HEK293 (cell line): Measurements from ENCODE around the gene MSX1.

ENCODE experiments used
- CTCF ChIA-PET: fragments of 350-600 bp; formaldehyde crosslinking; extraction: SDS; loops from one replicate; lab custom pipeline; 2021; ENCODE audit warnings: antibody characterized with exemption; lab: Yijun Ruan, JAX
- POLR2A ChIA-PET: fragments of 300-600 bp; formaldehyde crosslinking; extraction: SDS; loops from one replicate; lab custom pipeline; 2020; ENCODE audit warnings: antibody characterized with exemption, inconsistent platforms; lab: Yijun Ruan, JAX
- H3K27ac ChIP-seq: fragments of 200-500 bp; sonication (Bioruptor generic); 2 replicates; pipeline ENCODE4 v1.5.1; 2014; ENCODE audit warnings: low read depth, low read length, control low read depth, inconsistent platforms; ENCODE audit errors: extremely low read depth
- H3K36me3 ChIP-seq, 2 experiments: fragments of 200-500 bp in 1 of 2; sonication (Bioruptor generic) in 1 of 2; 1 replicate in 1 of 2; 2 replicates in 1 of 2; pipeline ENCODE4 v1.5.1; 2014 to 2017; ENCODE audit warnings: inconsistent platforms in 2 of 2, low read length in 2 of 2; ENCODE audit not compliant: control insufficient read depth in 2 of 2, insufficient read depth in 1 of 2
- H3K4me1 ChIP-seq: fragments of 200-500 bp; sonication (Bioruptor generic); 2 replicates; pipeline ENCODE4 v1.5.1; 2014; ENCODE audit warnings: mild to moderate bottlenecking, low read length, inconsistent platforms; ENCODE audit not compliant: control insufficient read depth, insufficient read depth
- H3K4me3 ChIP-seq: 2 replicates; pipeline ENCODE4 v1.5.1; 2011; ENCODE audit warnings: low read depth, mild to moderate bottlenecking, control low read depth, low read length, moderate library complexity
- H3K9me3 ChIP-seq: fragments of 200-500 bp; sonication (Bioruptor generic); 2 replicates; pipeline ENCODE4 v1.5.1; 2014; ENCODE audit warnings: low read depth, low read length, inconsistent platforms; ENCODE audit not compliant: control insufficient read depth, insufficient read depth
- ATF2 ChIP-seq: fragments of 450-650 bp; formaldehyde crosslinking; IDR thresholded peaks from 2 replicates; pipeline ENCODE4 v1.5.1; 2016; ENCODE audit warnings: missing biosample characterization, missing genetic modification characterization, low read depth
- BCL11A ChIP-seq: fragments of 450-650 bp; formaldehyde crosslinking; IDR thresholded peaks from 2 replicates; pipeline ENCODE4 v1.5.1; 2016; ENCODE audit warnings: low read depth, missing biosample characterization, missing genetic modification characterization
- CTCF ChIP-seq: fragments of 450-650 bp; formaldehyde crosslinking; IDR thresholded peaks from 2 replicates; pipeline ENCODE4 v1.5.1; 2016; ENCODE audit warnings: missing biosample characterization, missing genetic modification characterization
- GLI4 ChIP-seq: fragments of 450-650 bp; formaldehyde crosslinking; IDR thresholded peaks from 2 replicates; pipeline ENCODE4 v1.5.1; 2016; ENCODE audit warnings: missing biosample characterization, missing genetic modification characterization
- HIC1 ChIP-seq: fragments of 450-650 bp; formaldehyde crosslinking; IDR thresholded peaks from 2 replicates; pipeline ENCODE4 v1.5.1; 2016; ENCODE audit warnings: missing biosample characterization, missing genetic modification characterization
- KLF7 ChIP-seq: fragments of 450-650 bp; formaldehyde crosslinking; IDR thresholded peaks from 2 replicates; pipeline ENCODE4 v1.5.1; 2016; ENCODE audit warnings: missing biosample characterization, missing genetic modification characterization, borderline replicate concordance
- PRDM10 ChIP-seq: fragments of 450-650 bp; formaldehyde crosslinking; IDR thresholded peaks from 2 replicates; pipeline ENCODE4 v1.5.1; 2016; ENCODE audit warnings: missing biosample characterization, missing genetic modification characterization
- SETDB1 ChIP-seq: IDR thresholded peaks from one replicate; pipeline ENCODE4 v1.6.1; 2017; ENCODE audit warnings: mild to moderate bottlenecking, low read length, moderate library complexity, mixed read lengths; ENCODE audit not compliant: insufficient read length
- SP2 ChIP-seq: fragments of 450-650 bp; formaldehyde crosslinking; IDR thresholded peaks from 2 replicates; pipeline ENCODE4 v1.5.1; 2016; ENCODE audit warnings: missing biosample characterization, missing genetic modification characterization
- ZBTB21 ChIP-seq: fragments of 450-650 bp; formaldehyde crosslinking; IDR thresholded peaks from 2 replicates; pipeline ENCODE4 v1.5.1; 2017; ENCODE audit warnings: missing biosample characterization, missing genetic modification characterization
- ZBTB7A ChIP-seq: fragments of 450-650 bp; formaldehyde crosslinking; IDR thresholded peaks from 2 replicates; pipeline ENCODE4 v1.5.1; 2016; ENCODE audit warnings: low read depth, missing biosample characterization, missing genetic modification characterization
- ZNF157 ChIP-seq: fragments of 450-650 bp; formaldehyde crosslinking; IDR thresholded peaks from 2 replicates; pipeline ENCODE4 v1.5.1; 2016; ENCODE audit warnings: missing biosample characterization, missing genetic modification characterization
- ZNF214 ChIP-seq: fragments of 450-650 bp; formaldehyde crosslinking; IDR thresholded peaks from 2 replicates; pipeline ENCODE4 v1.5.1; 2017; ENCODE audit warnings: missing biosample characterization, mild to moderate bottlenecking, missing genetic modification characterization, borderline replicate concordance
- ZNF26 ChIP-seq: fragments of 450-650 bp; formaldehyde crosslinking; IDR thresholded peaks from 2 replicates; pipeline ENCODE4 v1.5.1; 2016; ENCODE audit warnings: missing biosample characterization, missing genetic modification characterization
- ZNF292 ChIP-seq: fragments of 450-650 bp; formaldehyde crosslinking; IDR thresholded peaks from 2 replicates; pipeline ENCODE4 v1.5.1; 2016; ENCODE audit warnings: low read depth, missing biosample characterization, missing genetic modification characterization, borderline replicate concordance
- ZNF423 ChIP-seq: fragments of 450-650 bp; formaldehyde crosslinking; IDR thresholded peaks from 2 replicates; pipeline ENCODE4 v1.5.1; 2016; ENCODE audit warnings: missing biosample characterization, missing genetic modification characterization
- ZNF449 ChIP-seq: fragments of 450-650 bp; formaldehyde crosslinking; IDR thresholded peaks from 2 replicates; pipeline ENCODE4 v1.5.1; 2017; ENCODE audit warnings: missing biosample characterization, mild to moderate bottlenecking, missing genetic modification characterization, moderate library complexity
- ZNF473 ChIP-seq: fragments of 450-650 bp; formaldehyde crosslinking; IDR thresholded peaks from 2 replicates; pipeline ENCODE4 v1.5.1; 2017; ENCODE audit warnings: missing biosample characterization, missing genetic modification characterization
- ZNF48 ChIP-seq: fragments of 450-650 bp; formaldehyde crosslinking; IDR thresholded peaks from 2 replicates; pipeline ENCODE4 v1.5.1; 2016; ENCODE audit warnings: missing biosample characterization, missing genetic modification characterization
- ZNF514 ChIP-seq: fragments of 450-650 bp; formaldehyde crosslinking; IDR thresholded peaks from 2 replicates; pipeline ENCODE4 v1.5.1; 2016; ENCODE audit warnings: missing biosample characterization, missing genetic modification characterization
- ZNF521 ChIP-seq: fragments of 450-650 bp; formaldehyde crosslinking; IDR thresholded peaks from 2 replicates; pipeline ENCODE4 v1.5.1; 2017; ENCODE audit warnings: missing biosample characterization, mild to moderate bottlenecking, missing genetic modification characterization
- ZNF654 ChIP-seq: fragments of 450-650 bp; formaldehyde crosslinking; IDR thresholded peaks from 2 replicates; pipeline ENCODE4 v1.5.1; 2016; ENCODE audit warnings: low read depth, missing biosample characterization, missing genetic modification characterization
- ZNF664 ChIP-seq: fragments of 450-650 bp; formaldehyde crosslinking; IDR thresholded peaks from 2 replicates; pipeline ENCODE4 v1.5.1; 2016; ENCODE audit warnings: missing biosample characterization, missing genetic modification characterization
- ZNF677 ChIP-seq: fragments of 450-650 bp; IDR thresholded peaks from 2 replicates; pipeline ENCODE4 v1.5.0; 2018; ENCODE audit warnings: missing biosample characterization, mild to moderate bottlenecking, missing genetic modification characterization, moderate library complexity

Gene MSX1

GRCh38 chr4:4880492-4880891 lies 21.0 kb downstream of the MSX1 start:
- no peaks in the 10 kb centered on the region for H3K4me1 ChIP-seq
- POLR2A ChIA-PET = no interaction called here
- no peaks in the 10 kb centered on the region for H3K9me3 ChIP-seq
- no peaks in the 10 kb centered on the region for H3K36me3 ChIP-seq
- TF ChIP-seq BCL11A (tag by site-specific recombination) (no peak), KLF7 (tag by site-specific recombination) (no peak), ZNF521 (no peak), ZNF26 (no peak), ZNF292 (tag by site-specific recombination) (no peak), ZBTB21 (tag by site-specific recombination) (no peak), ZNF654 (tag by site-specific recombination) (0 out of 2 replicates have a peak, but pooled peaks have one; percentile 12), ZNF48 (tag by site-specific recombination) (no peak), ZBTB7A (tag by site-specific recombination) (no peak)
- no peak overlapping the region for H3K4me3 ChIP-seq
- H3K27ac ChIP-seq = no peak overlapping the region
- CTCF ChIA-PET = interaction anchor here (0.7 to 1.2 kb wide), 2 partner anchors 203 to 551 kb away, joined by 4 read pairs; no protein-coding TSS in a partner anchor

- CTCF ChIA-PET = no interaction called here
- POLR2A ChIA-PET = no interaction called here
- H3K4me1 ChIP-seq = no peaks in the 10 kb centered on the region
- TF ChIP-seq ZNF514 (tag by site-specific recombination) (no peak), ATF2 (tag by site-specific recombination) (peak; percentile 78), PRDM10 (tag by site-specific recombination) (0 out of 2 replicates have a peak, but pooled peaks have one; percentile 31), CTCF (tag by site-specific recombination) (no peak), ZNF473 (no peak), HIC1 (tag by site-specific recombination) (no peak), GLI4 (tag by site-specific recombination) (no peak), ZNF677 (tag by site-specific recombination) (no peak), SP2 (tag by site-specific recombination) (no peak), ZNF157 (no peak), SETDB1 (no peak), ZNF423 (tag by site-specific recombination) (no peak), ZNF449 (tag by site-specific recombination) (no peak), ZNF214 (tag by site-specific recombination) (no peak), ZNF664 (tag by site-specific recombination) (no peak)
These were observed 22.0 kb downstream of the MSX1 start for GRCh38 chr4:4881432-4881831.

More at GRCh38 chr4:4881432-4881831, 22.0 kb downstream of the MSX1 start:
- no peaks in the 10 kb centered on the region for H3K36me3 ChIP-seq
- no peak overlapping the region for H3K27ac ChIP-seq
- no peak overlapping the region for H3K4me3 ChIP-seq
- no peaks in the 10 kb centered on the region for H3K9me3 ChIP-seq
